HCT116 (cell line): Measurements from ENCODE around the gene NOL9. TPM values are rescaled to one million over a fixed set of nuclear protein-coding genes. Genes with fewer than 3 reads are reported as not detected.

Experiments used
- ATF3 ChIP-seq: IDR thresholded peaks from 2 replicates; pipeline ENCODE4 v1.6.1; 2012
- CEBPB ChIP-seq: IDR thresholded peaks from 2 replicates; pipeline ENCODE4 v1.6.1; 2012; ENCODE audit warnings: low read depth
- EGR1 ChIP-seq: IDR thresholded peaks from 2 replicates; pipeline ENCODE4 v1.6.1; 2012; ENCODE audit warnings: low read depth
- EZH2 ChIP-seq: fragments of 200-600 bp; sonication (generic); IDR thresholded peaks from 2 replicates; pipeline ENCODE4 v1.6.1; 2017; ENCODE audit warnings: antibody characterized with exemption, mixed run types
- JUND ChIP-seq: IDR thresholded peaks from 2 replicates; pipeline ENCODE4 v1.6.1; 2012
- REST ChIP-seq: IDR thresholded peaks from 2 replicates; pipeline ENCODE4 v1.6.1; 2012; ENCODE audit warnings: low read depth
- ZBTB33 ChIP-seq: IDR thresholded peaks from 2 replicates; pipeline ENCODE4 v1.6.1; 2011; ENCODE audit warnings: mild to moderate bottlenecking, low read length, moderate library complexity; ENCODE audit not compliant: insufficient replicate concordance; ENCODE audit errors: extremely low read depth
- ZFX ChIP-seq: fragments of 450-650 bp; IDR thresholded peaks from 2 replicates; pipeline ENCODE4 v1.6.1; 2017
- total RNA-seq: library from RNA; stranded (reverse); gene quantifications from one replicate; pipeline ENCODE4 v1.2.1, GENCODE V29; 2021; ENCODE audit not compliant: unreplicated experiment

NOL9 gene
- total RNA-seq, 1 experiment from 2014 or later: 46.4 TPM

DNA sequence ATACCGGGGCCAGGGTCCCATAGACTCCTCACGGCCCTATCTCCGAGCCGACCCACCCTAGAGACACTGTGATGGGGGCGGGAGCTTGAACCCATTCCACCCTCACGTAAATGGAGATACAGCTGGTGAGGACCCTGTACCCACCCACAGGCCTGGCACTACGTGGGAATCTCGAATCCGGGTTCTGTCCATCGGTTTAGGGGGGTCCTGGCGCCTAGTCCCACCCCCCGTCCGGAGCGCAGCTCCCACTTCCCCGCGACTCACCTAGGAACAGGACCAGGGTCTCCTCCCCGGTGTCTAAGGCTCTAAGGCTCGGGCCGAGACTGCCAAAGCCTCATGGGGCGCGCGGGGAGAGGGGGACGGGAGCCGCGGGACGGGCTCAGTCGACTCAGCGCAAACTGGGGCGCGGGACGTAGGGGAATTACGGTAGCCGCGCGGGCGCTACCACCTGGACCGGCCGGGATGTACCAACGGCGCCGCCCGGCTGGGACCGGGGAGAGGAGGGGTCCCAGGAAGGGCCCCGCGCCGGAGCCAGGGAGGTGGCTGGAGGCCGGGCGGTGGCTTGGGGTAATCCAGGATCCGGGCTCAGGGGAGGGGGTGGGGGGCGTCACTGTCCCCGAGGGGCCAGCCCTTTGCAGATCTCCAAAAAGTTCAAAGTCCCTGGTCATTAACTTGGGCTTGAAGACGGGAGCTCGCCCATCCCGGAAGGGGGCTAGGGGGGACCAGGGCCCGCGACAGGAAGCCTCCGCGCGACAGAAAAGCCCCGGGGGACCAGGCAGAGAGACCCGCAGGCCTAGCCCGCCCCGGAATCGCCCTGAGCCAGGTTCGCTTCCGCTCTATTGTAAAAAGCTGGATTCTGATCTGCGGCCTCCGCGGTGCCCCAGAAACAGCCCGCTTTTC is 63.9 kb downstream of the NOL9 start (continued):
- TF ChIP-seq ATF3 (no peak), EZH2 (no peak), REST (no peak), JUND (no peak), EGR1 (no peak), ZBTB33 (no peak), CEBPB (no peak), ZFX (peak; percentile 77)
